Nephron progenitor cell (in vitro differentiated cells): ENCODE measurements around the gene FSTL4.
A peak's percentile ranks its signal among the peaks of the same experiment; 100 is the strongest.

Experiments
- DNase-seq: peaks from one replicate; pipeline ENCODE4 v3.0.0; 2021
- H3K27ac Mint-ChIP-seq: 2 replicates; pipeline ENCODE4 v1.8.0; 2021; ENCODE audit warnings: mild to moderate bottlenecking, moderate library complexity, mixed read lengths
- H3K27me3 Mint-ChIP-seq: 2 replicates; pipeline ENCODE4 v1.8.0; 2021; ENCODE audit warnings: mild to moderate bottlenecking, low read depth, mixed read lengths; ENCODE audit not compliant: poor library complexity
- H3K36me3 Mint-ChIP-seq: 2 replicates; pipeline ENCODE4 v1.8.0; 2021; ENCODE audit warnings: low read depth, mixed read lengths
- H3K4me1 Mint-ChIP-seq: 2 replicates; pipeline ENCODE4 v1.8.0; 2021; ENCODE audit warnings: mixed read lengths
- H3K4me3 Mint-ChIP-seq: 2 replicates; pipeline ENCODE4 v1.8.0; 2021; ENCODE audit warnings: mild to moderate bottlenecking, moderate library complexity, mixed read lengths
- H3K9me3 Mint-ChIP-seq: 2 replicates; pipeline ENCODE4 v1.8.0; 2021; ENCODE audit warnings: mild to moderate bottlenecking, moderate library complexity, mixed read lengths
- CTCF ChIP-seq: fragments of 200-600 bp; sonication (generic); IDR thresholded peaks from 2 replicates; pipeline ENCODE4 v1.5.0; 2021; ENCODE audit warnings: antibody characterized with exemption

The FSTL4 gene

GRCh38 chr5:133260715-133261114 lies 351.6 kb downstream of the FSTL4 start:
- Mint-ChIP-seq H3K27me3 (peaks cover 20% of the 10 kb centered on the region), H3K4me3 (no peak overlapping the region), H3K36me3 (no peaks in the 10 kb centered on the region), H3K9me3 (no peaks in the 10 kb centered on the region), H3K27ac (no peak overlapping the region), H3K4me1 (peaks cover 32% of the 10 kb centered on the region)
- TF ChIP-seq CTCF, result no peak
- no peak for DNase-seq

GRCh38 chr5:133259199-133259997 lies 352.9 kb downstream of the FSTL4 start:
- no peaks in the 10 kb centered on the region for H3K36me3 Mint-ChIP-seq
- peaks cover 17% of the 10 kb centered on the region for H3K27me3 Mint-ChIP-seq
- H3K27ac Mint-ChIP-seq, result peak overlapping the region; percentile 25
- TF ChIP-seq CTCF, result no peak
- DNase-seq, result no peak
- H3K9me3 Mint-ChIP-seq, result no peaks in the 10 kb centered on the region
- H3K4me1 Mint-ChIP-seq, result peaks cover 32% of the 10 kb centered on the region
- H3K4me3 Mint-ChIP-seq, result no peak overlapping the region

GRCh38 chr5:133257977-133258376 lies 354.4 kb downstream of the FSTL4 start:
- H3K27me3 Mint-ChIP-seq, result peaks cover 14% of the 10 kb centered on the region
- H3K36me3 Mint-ChIP-seq, result no peaks in the 10 kb centered on the region
- DNase-seq, result no peak
- no peak for TF ChIP-seq CTCF
- peaks cover 39% of the 10 kb centered on the region for H3K4me1 Mint-ChIP-seq
- no peaks in the 10 kb centered on the region for H3K9me3 Mint-ChIP-seq
- H3K27ac Mint-ChIP-seq, result no peak overlapping the region
- no peak overlapping the region for H3K4me3 Mint-ChIP-seq

- H3K4me3 Mint-ChIP-seq, result no peak overlapping the region
- H3K27ac Mint-ChIP-seq, result no peak overlapping the region
Observed at GRCh38 chr5:133256276-133256675, 356.1 kb downstream of the FSTL4 start.

GRCh38 chr5:133254803-133255202 lies 357.5 kb downstream of the FSTL4 start:
- no peaks in the 10 kb centered on the region for H3K9me3 Mint-ChIP-seq
- peaks cover 20% of the 10 kb centered on the region for H3K27me3 Mint-ChIP-seq
- no peaks in the 10 kb centered on the region for H3K36me3 Mint-ChIP-seq
- no peak overlapping the region for H3K4me3 Mint-ChIP-seq
- H3K27ac Mint-ChIP-seq, result no peak overlapping the region
- no peak for TF ChIP-seq CTCF
- no peak for DNase-seq
- peaks cover 48% of the 10 kb centered on the region for H3K4me1 Mint-ChIP-seq

More at GRCh38 chr5:133256276-133256675, 356.1 kb downstream of the FSTL4 start:
- peaks cover 18% of the 10 kb centered on the region for H3K27me3 Mint-ChIP-seq
- peaks cover 49% of the 10 kb centered on the region for H3K4me1 Mint-ChIP-seq
- H3K9me3 Mint-ChIP-seq, result no peaks in the 10 kb centered on the region
- DNase-seq, result peak; percentile 24
- TF ChIP-seq CTCF, result no peak
- no peaks in the 10 kb centered on the region for H3K36me3 Mint-ChIP-seq

GRCh38 chr5:133253671-133254070 lies 358.7 kb downstream of the FSTL4 start:
- Mint-ChIP-seq H3K4me3 (no peak overlapping the region), H3K27ac (no peak overlapping the region), H3K9me3 (no peaks in the 10 kb centered on the region), H3K4me1 (peaks cover 39% of the 10 kb centered on the region), H3K36me3 (no peaks in the 10 kb centered on the region), H3K27me3 (peaks cover 18% of the 10 kb centered on the region)
- no peak for TF ChIP-seq CTCF
- no peak for DNase-seq
